SK-N-SH (cell line): Measurements from ENCODE around the gene RBL1. TPM values are rescaled to one million over a fixed set of nuclear protein-coding genes. Genes with fewer than 3 reads are reported as not detected.

ENCODE experiments used
- CTCF ChIA-PET: fragments of 300-600, 350-600 bp; formaldehyde crosslinking; extraction: SDS; loops from one replicate; lab custom pipeline; 2021; lab: Yijun Ruan, JAX
- POLR2A ChIA-PET: fragments of 350-600 bp; sonication (Branson Sonifier 250); formaldehyde crosslinking; extraction: SDS; loops from one replicate; lab custom pipeline; 2020; ENCODE audit warnings: antibody characterized with exemption, inconsistent platforms; lab: Yijun Ruan, JAX
- DNase-seq: peaks from one replicate; pipeline ENCODE4 v3.0.0; 2012
- H2AFZ ChIP-seq: fragments of 200-600 bp; sonication (generic); 2 replicates; pipeline ENCODE4 v1.8.1; 2016; ENCODE audit warnings: antibody characterized with exemption, mild to moderate bottlenecking, low read depth
- H3F3A ChIP-seq: fragments of 200-600 bp; sonication (generic); replicated peaks from 2 replicates; pipeline ENCODE3; 2016; ENCODE audit warnings: antibody characterized with exemption, mild to moderate bottlenecking; ENCODE audit not compliant: insufficient read depth
- H3K27ac ChIP-seq, 2 experiments: fragments of 200-500 bp in 1 of 2; fragments of 200-600 bp in 1 of 2; sonication (Bioruptor generic) in 1 of 2; sonication (generic), shearing (Covaris generic) in 1 of 2; 2 replicates each; pipeline versions ENCODE4 v1.5.1 to v1.6.1; 2014 to 2016; ENCODE audit warnings: low read depth in 2 of 2, inconsistent platforms in 1 of 2, low read length in 1 of 2, mild to moderate bottlenecking in 1 of 2, mixed read lengths in 1 of 2
- H3K27me3 ChIP-seq: fragments of 200-600 bp; sonication (generic), shearing (Covaris generic); 2 replicates; pipeline ENCODE4 v1.6.1; 2016; ENCODE audit warnings: mixed run types; ENCODE audit not compliant: insufficient read depth
- H3K36me3 ChIP-seq, 2 experiments: fragments of 200-500 bp in 1 of 2; fragments of 200-600 bp in 1 of 2; sonication (Bioruptor generic) in 1 of 2; sonication (generic) in 1 of 2; replicated peaks in 1 of 2; 2 replicates each; pipeline versions ENCODE3 to v1.5.1; 2014 to 2016; ENCODE audit warnings: low read length in 1 of 2, mild to moderate bottlenecking in 1 of 2; ENCODE audit not compliant: insufficient read depth in 2 of 2, control insufficient read depth in 1 of 2
- H3K4me1 ChIP-seq, 2 experiments: fragments of 200-500 bp in 1 of 2; fragments of 200-600 bp in 1 of 2; sonication (Bioruptor generic) in 1 of 2; sonication (generic), shearing (Covaris generic) in 1 of 2; 2 replicates each; pipeline versions ENCODE4 v1.5.1 to v1.6.1; 2014 to 2016; ENCODE audit warnings: low read depth in 1 of 2, low read length in 1 of 2, mixed run types in 1 of 2; ENCODE audit not compliant: insufficient read depth in 2 of 2, control insufficient read depth in 1 of 2
- H3K4me2 ChIP-seq: fragments of 200-600 bp; sonication (generic), shearing (Covaris generic); 2 replicates; pipeline ENCODE4 v1.6.1; 2017; ENCODE audit warnings: mixed run types
- H3K4me3 ChIP-seq, 2 experiments: fragments of 200-500 bp in 1 of 2; fragments of 200-600 bp in 1 of 2; sonication (Bioruptor generic) in 1 of 2; sonication (generic), shearing (Covaris generic) in 1 of 2; 2 replicates each; pipeline versions ENCODE4 v1.5.1 to v1.8.1; 2014 to 2016; ENCODE audit warnings: low read depth in 2 of 2, inconsistent platforms in 1 of 2, low read length in 1 of 2, mild to moderate bottlenecking in 1 of 2, mixed read lengths in 1 of 2, moderate library complexity in 1 of 2
- H3K79me2 ChIP-seq: fragments of 200-600 bp; sonication (generic); 2 replicates; pipeline ENCODE4 v1.8.1; 2017; ENCODE audit warnings: mild to moderate bottlenecking; ENCODE audit not compliant: insufficient read depth
- H3K9ac ChIP-seq: fragments of 200-600 bp; sonication (generic); 2 replicates; pipeline ENCODE4 v1.6.1; 2017; ENCODE audit warnings: mixed run types
- H3K9me2 ChIP-seq: fragments of 200-600 bp; sonication (generic); 2 replicates; pipeline ENCODE4 v1.6.1; 2017; ENCODE audit warnings: mixed run types
- H3K9me3 ChIP-seq: fragments of 200-600 bp; sonication (generic); 2 replicates; pipeline ENCODE4 v1.6.1; 2017; ENCODE audit warnings: mixed run types, mild to moderate bottlenecking, moderate library complexity
- H4K20me1 ChIP-seq: fragments of 200-600 bp; sonication (generic); 2 replicates; pipeline ENCODE4 v1.6.1; 2017; ENCODE audit warnings: mild to moderate bottlenecking, mixed run types; ENCODE audit not compliant: insufficient read depth
- CHD2 ChIP-seq: fragments of 150-350 bp; IDR thresholded peaks from 2 replicates; pipeline ENCODE4 v1.6.1; 2018; ENCODE audit warnings: low read length; ENCODE audit not compliant: partially characterized antibody
- CTCF ChIP-seq: fragments of 200-600 bp; sonication (generic); IDR thresholded peaks from 2 replicates; pipeline ENCODE4 v1.6.1; 2017; ENCODE audit warnings: antibody characterized with exemption, mild to moderate bottlenecking, moderate library complexity
- FOXJ3 ChIP-seq: sonication (generic); formaldehyde crosslinking; IDR thresholded peaks from 2 replicates; pipeline ENCODE4 v1.5.1; 2020; ENCODE audit warnings: mild to moderate bottlenecking, missing genetic modification reagents
- GATA2 ChIP-seq: sonication (generic); formaldehyde crosslinking; IDR thresholded peaks from 2 replicates; pipeline ENCODE4 v1.5.0; 2020; ENCODE audit warnings: mild to moderate bottlenecking, missing genetic modification reagents
- JUND ChIP-seq: IDR thresholded peaks from 2 replicates; pipeline ENCODE4 v1.4.0; 2012
- MAX ChIP-seq: IDR thresholded peaks from 2 replicates; pipeline ENCODE4 v1.4.0; 2012; ENCODE audit warnings: low read depth
- MEF2A ChIP-seq: IDR thresholded peaks from 2 replicates; pipeline ENCODE4 v1.4.0; 2012; ENCODE audit warnings: low read depth, borderline replicate concordance
- NRF1 ChIP-seq: IDR thresholded peaks from 2 replicates; pipeline ENCODE4 v1.6.1; 2012; ENCODE audit warnings: low read depth, mild to moderate bottlenecking, low read length
- RAD21 ChIP-seq: IDR thresholded peaks from 2 replicates; pipeline ENCODE4 v1.6.1; 2012; ENCODE audit warnings: mild to moderate bottlenecking, low read length
- RCOR1 ChIP-seq: fragments of 150-350 bp; IDR thresholded peaks from 2 replicates; pipeline ENCODE4 v1.6.1; 2017; ENCODE audit warnings: antibody characterized with exemption, low read length
- REST ChIP-seq: IDR thresholded peaks from 2 replicates; pipeline ENCODE4 v1.6.1; 2012; ENCODE audit warnings: mild to moderate bottlenecking, low read depth, low read length, moderate library complexity
- RXRA ChIP-seq: IDR thresholded peaks from 2 replicates; pipeline ENCODE4 v1.4.0; 2012; ENCODE audit warnings: low read depth, mild to moderate bottlenecking, borderline replicate concordance
- SIN3A ChIP-seq: IDR thresholded peaks from 2 replicates; pipeline ENCODE4 v1.6.1; 2012; ENCODE audit warnings: low read depth, mild to moderate bottlenecking, low read length, moderate library complexity, borderline replicate concordance
- TAF1 ChIP-seq: IDR thresholded peaks from 2 replicates; pipeline ENCODE4 v1.6.1; 2012; ENCODE audit warnings: low read depth, mild to moderate bottlenecking, low read length, moderate library complexity, borderline replicate concordance
- USF1 ChIP-seq: IDR thresholded peaks from 2 replicates; pipeline ENCODE4 v1.4.0; 2012; ENCODE audit warnings: low read depth, borderline replicate concordance
- YY1 ChIP-seq: IDR thresholded peaks from 2 replicates; pipeline ENCODE4 v1.4.0; 2012; ENCODE audit warnings: low read depth, mild to moderate bottlenecking
- WGBS: methylation state at CpG from one replicate; pipeline ENCODE4 v1.1.6; 2017; ENCODE audit warnings: low lambda C conversion rate; 5-methylcytosine and 5-hydroxymethylcytosine counted together
- polyA plus RNA-seq, 3 experiments: library from polyadenylated mRNA; depleted of rRNA; stranded (reverse); fragments of >200 nt; gene quantifications; 2 replicates each; pipeline ENCODE4 v1.2.3, GENCODE V29; 2012

RBL1 gene
- polyA plus RNA-seq, 1 of the 3 experiments (the other 2 are of a cell fraction), result 2.5 TPM

- POLR2A ChIA-PET, result no interaction called here
- H3K79me2 ChIP-seq, result no peaks in the 10 kb centered on the region
- TF ChIP-seq JUND (no peak), RXRA (no peak), CTCF (no peak), SIN3A (no peak), MAX (no peak), RCOR1 (no peak), USF1 (no peak), NRF1 (no peak), FOXJ3 (CRISPR knock-in tag) (no peak), TAF1 (no peak), CHD2 (no peak), REST (no peak), GATA2 (CRISPR knock-in tag) (no peak), MEF2A (no peak), YY1 (no peak), RAD21 (no peak)
- TF ChIP-seq, all 33 proteins: peak for 0
Measured at GRCh38 chr20:37120497-37120896, 24.7 kb upstream of the RBL1 start.

More at GRCh38 chr20:37120497-37120896, 24.7 kb upstream of the RBL1 start:
- CTCF ChIA-PET, result no interaction called here
- H3K4me2 ChIP-seq, result no peak overlapping the region
- DNase-seq, result no peak
- no peaks in the 10 kb centered on the region for H3K9me2 ChIP-seq
- no peak overlapping the region for H2AFZ ChIP-seq
- H3K9me3 ChIP-seq, result no peaks in the 10 kb centered on the region
- H4K20me1 ChIP-seq, result no peaks in the 10 kb centered on the region
- no peaks in the 10 kb centered on the region for H3K36me3 ChIP-seq
- H3K27me3 ChIP-seq, result no peaks in the 10 kb centered on the region
- H3K27ac ChIP-seq, result no peak overlapping the region
- 91% methylated on average over 4 of the region's 4 CpGs for WGBS
- no peaks in the 10 kb centered on the region for H3F3A ChIP-seq
- H3K4me1 ChIP-seq, result no peaks in the 10 kb centered on the region
- no peak overlapping the region for H3K9ac ChIP-seq
- H3K4me3 ChIP-seq, result no peak overlapping the region
